Neural cell (in vitro differentiated cells): ENCODE measurements around the gene METTL15.

Source experiments
- CTCF ChIP-seq: fragments of 450-650 bp; IDR thresholded peaks from 2 replicates; pipeline ENCODE4 v1.5.1; 2014; ENCODE audit warnings: antibody characterized with exemption, mild to moderate bottlenecking, moderate library complexity; ENCODE audit not compliant: poor library complexity, severe bottlenecking
- EP300 ChIP-seq: fragments of 450-650 bp; conservative IDR thresholded peaks from 2 replicates; pipeline ENCODE4 v1.6.1; 2014; ENCODE audit warnings: antibody characterized with exemption, mild to moderate bottlenecking, moderate library complexity; ENCODE audit not compliant: poor library complexity, severe bottlenecking
- EZH2 ChIP-seq: fragments of 200-600, 300-800 bp; shearing (Covaris generic), sonication (generic); IDR thresholded peaks from 2 replicates; pipeline ENCODE4 v1.6.1; 2014; ENCODE audit warnings: antibody characterized with exemption, low read length, borderline replicate concordance, mild to moderate bottlenecking; ENCODE audit not compliant: insufficient read depth, poor library complexity, severe bottlenecking
- POLR2AphosphoS5 ChIP-seq: IDR thresholded peaks from 2 replicates; pipeline ENCODE4 v1.6.1; 2012
- RAD21 ChIP-seq: fragments of 450-650 bp; conservative IDR thresholded peaks from 2 replicates; pipeline ENCODE4 v1.6.1; 2014; ENCODE audit warnings: antibody characterized with exemption, mild to moderate bottlenecking, moderate library complexity
- REST ChIP-seq: IDR thresholded peaks from 2 replicates; pipeline ENCODE4 v1.6.1; 2012; ENCODE audit warnings: borderline replicate concordance
- SMC3 ChIP-seq: fragments of 450-650 bp; conservative IDR thresholded peaks from 2 replicates; pipeline ENCODE4 v1.6.1; 2014; ENCODE audit warnings: antibody characterized with exemption, mild to moderate bottlenecking, moderate library complexity; ENCODE audit not compliant: poor library complexity
- TAF1 ChIP-seq: IDR thresholded peaks from 2 replicates; pipeline ENCODE4 v1.6.1; 2012; ENCODE audit warnings: low read depth

GRCh38 chr11:28104984-28105383, 3.2 kb upstream of the METTL15 start:
- no peak for TF ChIP-seq CTCF
- no peak for TF ChIP-seq REST
- TF ChIP-seq EZH2, result no peak
- no peak for TF ChIP-seq RAD21
- no peak for TF ChIP-seq EP300
- no peak for TF ChIP-seq TAF1
- TF ChIP-seq SMC3, result no peak
- no peak for TF ChIP-seq POLR2AphosphoS5
